IPS-NIHi7 (cell line): ENCODE data around the gene BATF3.
A peak's percentile ranks its signal among the peaks of the same experiment; 100 is the strongest.
"Not testable (repeated sequence)": the region's sequence is repeated elsewhere in the genome, so short reads cannot be mapped to it uniquely, and the experiment has no call there.

Experiments
- DNase-seq: peaks from one replicate; pipeline ENCODE4 v3.0.0; 2012; ENCODE audit warnings: mixed read lengths; ENCODE audit errors: extremely low spot score

The BATF3 gene, protein sequence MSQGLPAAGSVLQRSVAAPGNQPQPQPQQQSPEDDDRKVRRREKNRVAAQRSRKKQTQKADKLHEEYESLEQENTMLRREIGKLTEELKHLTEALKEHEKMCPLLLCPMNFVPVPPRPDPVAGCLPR

DNA sequence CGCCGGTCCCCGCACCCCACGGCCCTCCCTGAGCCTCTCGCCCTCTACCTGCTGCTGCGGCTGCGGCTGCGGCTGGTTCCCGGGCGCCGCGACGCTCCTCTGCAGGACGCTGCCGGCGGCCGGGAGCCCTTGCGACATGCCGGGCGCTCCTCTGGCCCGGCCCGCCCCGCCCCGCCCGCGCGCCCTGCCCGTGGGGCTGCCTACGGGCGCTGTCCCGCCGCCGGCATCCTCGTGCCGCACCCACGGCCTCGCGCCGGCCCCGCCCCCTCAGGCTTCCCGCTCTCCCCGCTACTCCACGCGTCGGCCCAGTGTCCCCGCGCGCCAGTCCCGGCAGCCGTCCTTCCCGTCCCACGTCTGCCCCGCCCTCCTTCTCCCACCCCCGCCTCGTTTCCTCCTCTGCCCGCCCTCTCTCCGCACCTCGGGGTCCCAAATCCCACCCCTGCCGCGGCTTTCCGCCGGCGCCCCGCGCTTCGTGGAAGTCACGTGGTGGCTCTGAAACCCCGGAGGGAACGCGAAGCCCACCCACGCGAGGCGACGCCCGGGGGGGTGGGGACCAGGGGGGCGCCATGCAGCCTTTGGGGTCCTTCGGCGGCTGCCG, at the start of gene BATF3:
Gene BATF3, minus strand, starts transcription at position 216 of the 598 bp plus-strand sequence. Its CDS starts 78 bp downstream, at position 138.
- peak; percentile 49 for DNase-seq

DNA sequence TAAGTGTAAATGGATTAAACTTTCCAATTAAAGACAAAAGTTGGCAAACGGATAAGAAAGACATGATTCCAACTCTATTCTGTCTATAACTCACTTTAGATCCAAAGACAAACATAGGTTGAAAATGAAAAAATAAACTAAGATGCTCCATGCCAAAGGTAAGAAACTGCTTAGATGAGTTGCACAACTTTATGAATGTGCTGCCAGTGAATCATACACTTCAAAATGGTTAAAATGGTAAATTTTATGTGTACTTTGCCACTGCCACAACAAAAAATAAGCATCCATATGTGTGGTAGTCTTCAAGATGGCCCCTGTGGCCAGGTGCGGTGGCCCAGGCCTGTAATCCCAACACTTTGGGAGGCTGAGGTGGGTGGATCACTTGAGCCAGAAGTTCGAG, 46.9 kb upstream of the BATF3 start:
- DNase-seq = no peak

DNA sequence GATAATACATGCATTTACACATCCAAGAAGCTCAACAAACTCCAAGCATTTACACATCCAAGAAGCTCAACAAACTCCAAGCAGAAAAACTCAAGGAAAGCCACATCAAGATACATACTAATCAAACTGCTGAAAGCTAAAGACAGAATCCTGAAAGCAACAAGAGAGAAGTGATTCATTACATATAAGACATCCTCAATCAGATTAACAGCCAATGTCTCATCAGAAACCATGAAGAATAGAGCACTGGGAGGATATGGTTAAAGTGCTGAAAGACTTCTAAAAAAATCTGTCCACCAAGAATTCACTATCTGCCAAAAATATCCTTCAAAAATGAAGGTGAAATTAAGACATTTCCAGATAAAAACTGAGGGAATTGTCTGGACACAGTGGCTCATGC, 45.7 kb upstream of the BATF3 start:
- DNase-seq = no peak

DNA sequence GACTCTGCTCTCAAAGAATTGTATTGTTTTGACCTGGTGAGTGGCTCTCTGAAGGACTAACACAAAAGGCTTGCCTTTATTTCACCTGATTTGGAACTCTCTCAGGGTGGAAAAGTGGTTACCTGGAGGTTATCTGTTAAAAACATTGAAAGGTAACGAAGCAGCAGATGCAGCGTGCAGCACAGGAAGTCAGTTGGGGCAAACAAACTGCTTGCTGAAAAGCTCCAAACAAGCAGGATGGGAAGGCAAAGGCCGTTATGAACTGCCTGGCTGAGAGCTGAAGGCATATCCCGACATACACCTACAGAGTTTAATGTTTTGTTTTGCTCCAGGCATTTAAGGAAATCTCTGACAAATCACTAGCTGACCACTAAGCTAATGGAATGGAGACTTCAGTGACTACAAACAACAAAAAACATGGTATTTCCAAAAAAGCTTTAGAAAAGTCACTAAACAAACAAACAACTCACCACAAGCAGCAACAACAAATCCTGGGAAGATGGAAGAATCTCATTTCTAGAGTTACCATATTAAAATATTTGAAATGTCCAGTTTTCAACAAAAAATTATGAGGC, 44.3 kb upstream of the BATF3 start:
- DNase-seq = no peak

DNA sequence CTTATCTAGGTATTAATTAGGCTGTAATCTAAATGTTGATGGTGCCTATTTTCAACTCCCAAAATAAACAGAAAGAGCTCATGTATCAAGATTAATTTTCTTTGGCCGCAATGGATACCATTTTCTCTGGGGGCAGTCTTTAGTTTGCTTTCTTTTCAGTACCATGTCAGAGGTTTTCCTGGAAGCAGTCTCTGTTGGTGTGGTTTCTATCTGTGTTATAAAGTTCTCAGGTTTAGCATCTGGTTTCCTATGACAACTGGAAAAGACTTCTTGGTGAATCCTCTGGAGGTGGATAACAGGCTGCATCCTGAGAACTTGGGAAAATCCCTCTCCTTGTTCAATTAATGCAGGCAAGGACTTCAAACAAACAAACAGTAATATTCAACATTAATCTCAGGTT, 38.7 kb upstream of the BATF3 start:
- no peak for DNase-seq

DNA sequence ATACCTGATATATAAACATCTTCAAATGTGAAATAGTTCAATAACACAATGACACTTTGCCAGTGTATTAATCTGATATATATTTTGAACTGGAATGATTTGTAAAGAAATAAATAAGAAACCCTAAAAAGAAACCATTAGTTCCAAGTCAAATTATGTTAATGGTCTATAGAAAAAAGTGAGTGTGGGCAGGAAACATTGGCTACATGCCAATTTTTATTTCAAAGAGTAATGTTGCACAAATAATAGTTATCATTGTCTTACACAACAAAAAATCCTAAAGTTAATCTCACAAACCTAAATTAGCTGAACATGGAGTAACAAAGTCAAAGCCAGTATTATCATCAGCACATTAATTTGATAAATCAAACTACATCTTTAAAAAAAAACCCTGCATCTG, 37.9 kb upstream of the BATF3 start:
- DNase-seq = no peak

DNA sequence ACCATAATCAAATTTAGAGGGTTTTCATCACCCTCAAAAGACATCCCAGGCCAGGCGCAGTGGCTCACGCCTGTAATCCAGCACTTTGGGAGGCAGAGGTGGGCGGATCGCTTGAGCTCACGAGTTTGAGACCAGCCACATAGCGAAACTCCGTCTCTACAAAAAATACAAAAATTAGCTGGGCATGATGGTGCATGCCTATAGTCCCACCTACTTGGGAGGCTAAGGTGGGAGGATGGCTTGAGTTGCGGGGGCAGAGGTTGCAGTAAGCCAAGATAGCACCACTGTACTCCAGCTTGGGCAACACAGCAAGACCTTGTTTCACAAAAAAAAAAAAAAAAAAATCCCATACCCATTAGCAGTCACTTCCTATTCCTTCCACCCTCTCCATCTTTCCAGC, 33.5 kb upstream of the BATF3 start:
- no peak for DNase-seq

DNA sequence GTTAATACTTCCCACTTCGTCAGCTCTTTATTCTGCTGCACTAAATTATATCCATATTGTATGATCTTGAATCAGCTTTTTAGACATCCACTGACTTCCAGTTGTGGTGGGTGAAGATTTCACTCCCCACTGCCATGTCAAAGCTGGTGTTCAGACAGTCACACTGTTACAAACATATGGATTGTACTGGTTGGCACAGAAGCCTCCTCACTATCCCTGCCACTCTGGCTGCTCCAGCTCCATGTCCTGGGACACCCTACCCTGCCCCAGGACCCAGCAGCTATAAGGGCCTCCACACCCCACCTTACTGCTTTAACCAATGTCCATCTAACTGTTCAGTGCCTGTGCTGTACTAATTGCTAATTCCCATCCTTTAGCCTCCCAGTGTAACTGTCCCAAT, 32.0 kb upstream of the BATF3 start:
- no peak for DNase-seq

DNA sequence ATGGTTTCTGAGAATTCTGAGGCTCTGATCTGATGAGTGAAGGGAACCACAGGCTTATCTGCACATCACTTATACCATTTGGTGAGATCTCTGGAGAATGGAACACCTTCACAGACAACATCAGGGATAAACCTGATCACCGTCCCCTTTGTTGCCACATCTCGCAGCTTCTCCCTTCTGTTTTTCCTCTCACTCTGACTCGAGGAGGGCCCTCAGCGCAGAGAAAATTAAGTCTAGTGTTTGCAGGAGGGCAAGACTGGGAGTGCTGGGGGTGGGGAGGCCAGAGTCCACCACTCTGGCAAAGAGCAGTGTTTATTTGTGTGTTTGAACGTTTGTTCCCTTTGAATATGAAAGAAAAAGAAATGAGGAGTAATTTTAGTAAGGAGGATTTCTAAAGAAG, 29.0 kb upstream of the BATF3 start:
- no peak for DNase-seq

DNA sequence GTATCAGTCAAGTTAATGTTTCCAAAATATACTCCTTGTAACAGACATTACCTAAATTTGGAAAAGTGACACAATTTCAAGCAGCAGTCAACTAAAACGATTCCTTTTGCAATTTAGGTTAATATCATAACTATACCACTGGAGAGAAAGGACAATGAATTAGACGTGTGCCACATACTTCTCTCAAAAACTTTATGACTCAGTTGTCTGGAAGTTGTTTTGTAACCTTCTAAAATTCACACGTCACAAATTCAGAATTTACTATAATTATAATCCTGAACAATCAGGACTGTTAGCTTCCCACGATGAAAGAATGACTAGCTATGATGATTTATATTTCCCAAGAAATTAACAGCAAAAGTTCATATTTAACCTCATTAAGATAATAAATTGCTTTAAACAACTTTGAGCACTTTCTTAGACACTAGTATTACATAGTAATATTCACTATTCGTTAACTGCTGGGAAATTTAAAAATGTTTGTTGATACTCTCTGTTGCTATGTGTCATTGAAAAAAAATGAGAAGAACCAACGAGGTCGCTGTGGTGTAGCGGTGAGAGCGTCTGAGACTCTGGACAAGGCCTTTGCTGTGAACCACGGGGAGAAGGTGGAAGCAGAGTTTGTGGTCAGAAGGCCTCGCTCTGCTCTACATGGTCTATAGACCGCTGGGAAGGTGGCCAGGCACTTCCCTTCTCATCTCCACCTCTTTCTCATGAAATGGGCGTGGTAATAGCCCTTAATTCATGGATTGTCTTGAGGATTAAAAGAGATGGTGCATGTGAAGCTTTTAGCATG, 27.9 kb upstream of the BATF3 start:
- no peak for DNase-seq

DNA sequence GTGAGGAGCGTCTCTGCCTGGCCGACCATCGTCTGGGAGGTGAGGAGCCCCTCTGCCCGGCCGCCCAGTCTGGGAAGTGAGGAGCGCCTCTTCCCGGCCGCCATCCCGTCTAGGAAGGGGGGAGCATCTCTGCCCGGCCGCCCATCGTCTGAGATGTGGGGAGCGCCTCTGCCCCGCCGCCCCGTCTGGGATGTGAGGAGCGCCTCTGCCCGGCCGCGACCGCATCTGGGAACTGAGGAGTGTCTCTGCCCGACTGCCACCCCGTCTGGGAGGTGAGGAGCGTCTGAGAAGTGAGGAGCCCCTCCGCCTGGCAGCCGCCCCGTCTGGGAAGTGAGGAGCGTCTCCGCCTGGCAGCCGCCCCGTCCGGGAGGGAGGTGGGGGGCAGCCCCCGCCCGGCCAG, 25.0 kb upstream of the BATF3 start:
- DNase-seq = not testable (repeated sequence)

DNA sequence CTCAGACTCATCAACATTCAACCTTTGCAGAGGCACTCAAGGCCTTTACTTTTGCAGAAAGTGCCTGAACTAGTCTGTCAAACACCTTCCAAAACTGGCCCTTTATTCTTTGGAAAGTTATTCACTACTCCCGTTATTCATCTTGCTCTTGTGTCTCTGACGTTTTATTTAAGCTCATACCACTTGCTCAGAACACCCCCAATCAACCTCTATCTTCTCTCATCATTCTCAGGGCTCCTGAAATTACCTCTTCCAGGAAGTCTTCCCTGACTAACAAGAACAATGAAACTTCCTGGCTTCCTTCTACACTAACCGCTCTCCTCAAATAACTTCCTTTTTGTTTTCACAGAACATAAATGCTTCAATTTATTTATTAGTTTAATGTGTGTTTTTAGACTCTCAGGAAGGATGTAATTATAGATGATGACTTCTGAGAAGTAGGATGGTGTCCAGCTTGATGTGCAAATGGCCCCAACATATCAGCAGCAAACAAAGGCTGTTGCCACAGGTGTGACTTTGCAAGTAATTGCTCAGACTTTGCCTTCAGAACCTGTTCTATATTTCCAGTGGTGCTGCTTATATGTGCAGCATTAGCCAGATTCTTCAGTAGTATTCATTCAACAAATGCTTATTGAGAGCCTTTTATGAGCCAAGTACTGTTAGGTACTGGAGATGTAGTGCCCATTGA, 22.8 kb upstream of the BATF3 start:
- no peak for DNase-seq

DNA sequence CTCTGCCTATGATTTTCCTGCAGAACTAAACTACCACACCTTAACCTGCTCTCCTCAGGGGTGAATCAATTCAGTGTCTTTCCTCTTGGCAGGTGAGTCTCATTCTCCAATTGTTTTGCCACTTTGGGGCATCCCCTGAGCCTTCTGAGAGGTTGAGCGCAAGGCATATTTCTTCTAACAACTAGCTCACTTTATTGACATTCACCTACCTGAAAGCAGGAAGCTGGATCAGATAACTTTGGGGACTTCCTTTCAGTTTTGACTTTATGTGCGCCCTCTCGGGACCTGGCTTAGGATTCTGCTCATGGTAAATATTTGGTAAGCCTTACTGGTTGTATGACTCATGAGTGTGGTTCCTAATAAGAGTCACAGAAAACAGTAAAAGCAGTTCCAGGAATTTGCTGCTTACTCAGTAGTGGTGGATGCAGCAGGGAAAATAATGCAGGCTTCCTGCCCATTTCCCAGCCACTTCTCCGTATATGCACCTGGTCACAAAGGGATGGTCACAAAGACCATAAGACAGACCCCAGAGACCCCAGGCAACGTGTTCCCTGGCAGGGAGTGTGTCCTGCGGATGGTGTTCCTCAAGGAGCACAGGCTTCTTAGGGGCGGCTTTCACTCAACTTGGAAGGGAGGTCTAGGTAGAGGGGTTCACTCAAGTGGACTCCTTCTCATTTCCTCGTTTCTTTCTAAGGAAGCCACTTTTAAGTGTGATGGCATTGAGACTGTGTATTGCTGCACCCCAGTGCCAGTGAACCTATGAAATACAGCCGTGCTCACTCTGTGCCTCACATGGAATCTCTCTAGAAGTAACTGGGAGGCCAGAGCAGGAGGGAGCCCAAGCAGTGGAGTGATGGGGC, 22.0 kb upstream of the BATF3 start:
- no peak for DNase-seq

DNA sequence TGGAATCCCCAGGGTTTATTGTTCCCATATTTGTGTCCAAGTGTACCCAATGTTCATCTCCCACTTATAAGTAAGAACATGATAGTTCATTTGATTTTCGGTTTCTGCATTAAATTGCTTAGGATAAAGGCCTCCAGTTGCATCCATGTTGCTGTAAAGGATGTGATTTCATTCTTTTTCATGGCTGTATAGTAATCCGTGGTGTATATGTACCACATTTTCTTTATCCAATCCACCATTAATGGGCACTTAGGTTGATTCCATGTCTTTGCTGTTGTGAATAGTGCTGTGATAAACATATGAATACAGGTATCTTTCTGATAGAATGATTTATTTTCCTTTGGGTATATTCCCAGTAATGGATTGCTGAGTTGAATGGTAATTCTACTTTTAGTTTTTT, 20.0 kb upstream of the BATF3 start:
- no peak for DNase-seq

DNA sequence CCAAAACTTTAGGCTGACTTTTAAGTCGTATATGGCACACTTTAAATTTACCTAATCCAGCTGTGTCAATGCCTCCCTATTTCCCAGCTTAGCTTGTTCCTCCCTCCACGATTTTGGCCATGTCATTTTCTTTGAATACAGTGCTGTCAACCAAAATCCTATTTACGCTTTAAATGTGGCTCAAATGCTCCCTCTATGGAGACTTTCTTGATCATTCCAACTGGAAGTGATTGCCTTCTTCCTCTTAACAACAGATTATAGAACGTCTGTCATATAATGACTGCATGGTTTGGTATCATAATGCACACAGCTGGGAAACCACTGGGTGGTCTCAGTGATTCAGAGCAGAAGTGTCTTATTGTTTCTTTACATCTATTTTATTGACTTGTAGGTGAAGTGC, 18.9 kb upstream of the BATF3 start:
- DNase-seq = no peak

DNA sequence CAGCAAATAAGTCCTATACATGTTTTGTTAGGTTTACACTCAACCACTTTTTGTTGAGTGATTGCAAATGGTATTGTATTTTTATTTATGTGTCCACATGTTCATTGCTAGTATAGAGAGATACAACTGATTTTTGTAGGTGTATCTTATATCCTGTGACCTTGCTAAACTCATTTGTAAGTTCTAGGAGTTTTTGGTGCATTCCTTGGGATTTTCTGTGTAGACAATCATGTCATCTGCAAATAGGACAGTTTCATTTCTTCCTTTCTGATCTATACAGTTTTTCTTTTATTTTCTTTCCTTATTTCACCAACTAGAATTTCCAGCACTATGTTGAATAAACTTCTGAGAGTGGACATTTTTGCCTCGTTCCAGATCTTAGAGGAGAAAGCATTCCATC, 16.5 kb upstream of the BATF3 start:
- no peak for DNase-seq

DNA sequence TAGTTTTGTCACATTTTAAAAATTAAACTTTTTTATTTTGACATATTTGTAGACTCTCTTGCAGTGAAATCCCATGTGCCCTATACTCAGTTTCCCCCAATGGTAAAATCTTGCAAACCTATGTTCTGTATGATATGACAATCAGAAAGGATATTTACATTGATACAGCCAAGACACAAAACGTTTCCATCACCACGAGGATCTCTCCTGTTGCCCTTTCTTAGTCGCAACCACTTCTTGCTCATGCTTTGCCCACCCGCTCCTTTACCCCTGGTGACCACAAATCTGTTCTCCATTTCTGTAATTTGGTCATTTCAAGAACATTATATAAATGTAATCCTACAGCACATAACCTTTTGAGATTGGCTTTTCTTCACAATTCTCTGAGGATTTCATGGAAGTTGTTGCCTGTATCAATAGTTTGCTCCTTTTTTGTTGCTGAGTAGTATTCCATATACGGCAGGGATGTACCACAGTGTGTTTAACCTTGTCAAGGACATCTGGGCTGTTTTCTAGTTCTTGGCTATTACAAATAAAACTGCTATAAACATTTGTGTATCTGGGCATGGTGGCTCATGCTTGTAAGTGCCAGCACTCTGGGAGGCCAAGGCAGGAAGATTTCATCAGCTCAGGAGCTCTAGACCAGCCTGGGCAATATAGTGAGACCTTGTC, 14.0 kb upstream of the BATF3 start:
- no peak for DNase-seq

DNA sequence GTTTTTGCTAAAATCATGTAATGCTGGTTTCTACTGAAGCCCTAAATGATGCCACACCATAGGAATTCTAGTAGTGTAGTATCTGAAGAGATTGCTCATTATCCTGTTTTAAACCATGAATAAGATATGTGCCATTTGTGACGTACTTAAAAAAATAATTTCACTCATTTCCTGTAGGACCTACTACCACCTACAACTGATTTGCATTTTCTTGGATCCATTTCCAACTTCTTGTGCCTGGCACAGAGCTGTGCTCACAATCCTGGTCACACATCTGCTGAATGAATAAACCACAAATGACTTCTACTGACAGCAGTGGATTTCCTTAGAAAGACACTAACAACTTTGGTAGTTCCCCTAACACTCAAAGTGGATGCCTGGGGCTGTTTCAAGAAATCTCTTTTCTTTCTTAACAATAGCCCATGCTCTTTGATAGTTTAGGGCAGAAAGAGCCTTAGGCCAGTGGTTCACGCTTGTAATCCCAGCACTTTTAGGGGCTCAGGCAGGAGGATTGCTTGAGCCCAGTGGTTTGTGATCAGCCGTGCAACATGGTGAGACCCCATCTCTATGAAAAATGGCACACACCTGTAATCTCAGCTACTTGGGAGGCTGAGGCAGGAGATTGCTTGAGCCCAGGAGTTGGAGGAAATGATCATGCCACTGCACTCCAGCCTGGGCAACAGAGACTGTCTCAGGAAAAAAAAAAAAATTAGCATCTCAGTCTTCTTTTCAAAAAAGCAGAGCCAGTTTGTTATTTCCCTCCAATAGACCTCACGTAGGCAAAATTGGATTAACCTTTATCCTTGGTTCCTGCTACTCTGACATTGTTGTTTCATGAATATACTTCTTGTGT, 13.0 kb upstream of the BATF3 start:
- no peak for DNase-seq

DNA sequence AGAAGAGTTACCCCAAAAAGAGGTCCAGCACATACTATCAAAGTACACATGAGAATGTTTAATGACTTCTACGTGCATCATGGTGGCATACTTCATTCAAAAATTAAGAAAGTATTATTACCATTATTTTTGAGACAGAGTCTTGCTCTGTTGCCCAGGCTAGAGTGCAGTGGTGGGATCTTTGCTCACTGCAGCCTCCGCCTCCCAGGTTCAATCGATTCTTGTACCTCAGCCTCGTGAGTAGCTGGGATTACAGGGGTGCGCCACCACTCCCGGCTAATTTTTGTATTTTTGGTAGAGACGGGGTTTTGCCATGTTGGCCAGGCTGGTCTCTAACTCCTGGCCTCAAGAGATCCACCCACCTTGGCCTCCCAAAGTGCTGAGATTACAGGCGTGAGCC, 12.3 kb upstream of the BATF3 start:
- not testable (repeated sequence) for DNase-seq

DNA sequence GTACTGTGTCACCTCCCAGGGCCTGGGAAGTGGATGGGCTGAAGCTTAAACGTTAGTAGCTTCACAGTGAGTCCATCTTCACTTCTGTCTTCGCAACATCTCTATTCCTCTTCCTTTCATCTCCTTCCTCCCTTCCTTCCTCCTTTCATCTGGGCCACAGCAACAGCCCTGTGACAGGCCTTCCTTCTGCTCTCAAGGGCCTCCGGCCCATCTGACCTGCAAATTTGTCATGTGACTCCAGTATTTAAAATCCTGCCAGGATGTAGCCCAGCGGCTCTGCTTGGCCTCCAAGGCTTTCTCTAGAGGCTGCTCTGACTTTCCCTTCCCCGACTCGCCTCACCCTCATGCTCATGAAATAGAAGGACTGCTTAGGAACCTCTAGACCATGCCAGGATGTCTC, 10.9 kb upstream of the BATF3 start:
- DNase-seq = no peak
